Loucy (cell line): ENCODE results near the gene PTGR1.

Experiments used
- H2AFZ ChIP-seq: fragments of 200-600 bp; sonication (generic); 2 replicates; pipeline ENCODE4 v1.6.0; 2016; ENCODE audit warnings: antibody characterized with exemption, mild to moderate bottlenecking, low read length, moderate library complexity
- H3F3A ChIP-seq: fragments of 200-600 bp; 2 replicates; pipeline ENCODE4 v1.6.0; 2016; ENCODE audit warnings: antibody characterized with exemption, low read depth, mild to moderate bottlenecking
- H3K27me3 ChIP-seq: fragments of 200-600 bp; sonication (generic); 2 replicates; pipeline ENCODE4 v1.6.1; 2014; ENCODE audit warnings: low read length, mild to moderate bottlenecking; ENCODE audit not compliant: insufficient read depth, poor library complexity, severe bottlenecking
- H3K36me3 ChIP-seq: fragments of 200-600 bp; sonication (generic); 2 replicates; pipeline ENCODE4 v1.6.1; 2016; ENCODE audit warnings: low read length; ENCODE audit not compliant: insufficient read depth
- H3K4me1 ChIP-seq: fragments of 200-600 bp; sonication (generic); 2 replicates; pipeline ENCODE4 v1.5.1; 2014; ENCODE audit warnings: low read length, mild to moderate bottlenecking; ENCODE audit not compliant: insufficient read depth, poor library complexity, severe bottlenecking
- H3K4me2 ChIP-seq: fragments of 200-600 bp; sonication (generic); 2 replicates; pipeline ENCODE4 v1.6.0; 2014; ENCODE audit warnings: antibody characterized with exemption, low read length, low read depth, mild to moderate bottlenecking; ENCODE audit not compliant: poor library complexity, severe bottlenecking
- H3K4me3 ChIP-seq: fragments of 200-600 bp; sonication (generic); 2 replicates; pipeline ENCODE4 v1.5.1; 2014; ENCODE audit warnings: low read length, mild to moderate bottlenecking, mixed read lengths; ENCODE audit not compliant: poor library complexity, severe bottlenecking
- H3K79me2 ChIP-seq: fragments of 200-600 bp; sonication (generic); 2 replicates; pipeline ENCODE4 v1.6.1; 2014; ENCODE audit warnings: low read length; ENCODE audit not compliant: insufficient read depth
- H3K9ac ChIP-seq: fragments of 200-600 bp; sonication (generic); 2 replicates; pipeline ENCODE4 v1.6.0; 2014; ENCODE audit warnings: mild to moderate bottlenecking, low read depth, low read length, moderate library complexity; ENCODE audit not compliant: poor library complexity, severe bottlenecking
- H3K9me2 ChIP-seq: fragments of 200-600 bp; sonication (generic); replicated peaks from 2 replicates; pipeline ENCODE4 v1.6.1; 2016; ENCODE audit warnings: low read depth, low read length, mixed read lengths
- H3K9me3 ChIP-seq: fragments of 200-600 bp; sonication (generic); 2 replicates; pipeline ENCODE4 v1.6.1; 2014; ENCODE audit warnings: mild to moderate bottlenecking, antibody characterized with exemption, low read length, low read depth; ENCODE audit not compliant: insufficient read depth
- H4K20me1 ChIP-seq: fragments of 200-600 bp; sonication (generic); 2 replicates; pipeline ENCODE4 v1.6.0; 2014; ENCODE audit warnings: antibody characterized with exemption, low read length, mild to moderate bottlenecking; ENCODE audit not compliant: insufficient read depth, poor library complexity, severe bottlenecking
- EZH2phosphoT487 ChIP-seq: fragments of 200-600 bp; IDR thresholded peaks from 2 replicates; pipeline ENCODE4 v1.6.1; 2018; ENCODE audit warnings: antibody characterized with exemption, mild to moderate bottlenecking, moderate library complexity, borderline replicate concordance
- TF ChIP-seq, protein P1 (sequence below): fragments of 200-600 bp; sonication (generic); conservative IDR thresholded peaks from 2 replicates; pipeline ENCODE4 v1.5.1; 2014; ENCODE audit warnings: mild to moderate bottlenecking, antibody characterized with exemption, low read length

The PTGR1 gene

DNA sequence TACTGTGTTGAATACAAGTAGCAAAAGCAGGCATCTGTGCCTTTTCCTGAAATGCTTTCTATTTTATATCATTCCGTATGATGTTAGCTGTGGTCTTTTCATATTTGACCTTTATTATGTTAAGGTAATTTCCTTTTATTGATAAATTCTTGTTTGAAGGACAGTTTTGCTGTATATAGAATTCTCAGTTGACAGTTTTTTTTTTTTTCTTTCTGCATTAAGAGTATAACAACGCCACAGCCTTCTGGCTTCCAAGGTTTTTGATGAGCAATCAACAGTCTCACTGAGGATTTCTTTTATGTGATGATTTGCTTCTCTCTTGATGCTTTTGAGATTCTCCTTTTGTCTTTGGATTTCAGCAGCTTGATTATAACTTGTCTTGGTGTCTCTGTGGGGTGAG, 50.8 kb downstream of the PTGR1 start:
- Histone ChIP-seq H3F3A (no peaks in the 10 kb centered on the region), H3K4me2 (no peak overlapping the region), H3K36me3 (no peaks in the 10 kb centered on the region), H3K9ac (no peak overlapping the region), H3K9me2 (no peaks in the 10 kb centered on the region), H3K9me3 (no peaks in the 10 kb centered on the region; the same call in none of the 2 replicates), H3K79me2 (no peaks in the 10 kb centered on the region), H3K4me3 (no peak overlapping the region), H4K20me1 (no peaks in the 10 kb centered on the region), H2AFZ (no peak overlapping the region), H3K4me1 (no peaks in the 10 kb centered on the region), H3K27me3 (no peaks in the 10 kb centered on the region)
- TF ChIP-seq EZH2phosphoT487, result no peak
- TF ChIP-seq, protein P1, sequence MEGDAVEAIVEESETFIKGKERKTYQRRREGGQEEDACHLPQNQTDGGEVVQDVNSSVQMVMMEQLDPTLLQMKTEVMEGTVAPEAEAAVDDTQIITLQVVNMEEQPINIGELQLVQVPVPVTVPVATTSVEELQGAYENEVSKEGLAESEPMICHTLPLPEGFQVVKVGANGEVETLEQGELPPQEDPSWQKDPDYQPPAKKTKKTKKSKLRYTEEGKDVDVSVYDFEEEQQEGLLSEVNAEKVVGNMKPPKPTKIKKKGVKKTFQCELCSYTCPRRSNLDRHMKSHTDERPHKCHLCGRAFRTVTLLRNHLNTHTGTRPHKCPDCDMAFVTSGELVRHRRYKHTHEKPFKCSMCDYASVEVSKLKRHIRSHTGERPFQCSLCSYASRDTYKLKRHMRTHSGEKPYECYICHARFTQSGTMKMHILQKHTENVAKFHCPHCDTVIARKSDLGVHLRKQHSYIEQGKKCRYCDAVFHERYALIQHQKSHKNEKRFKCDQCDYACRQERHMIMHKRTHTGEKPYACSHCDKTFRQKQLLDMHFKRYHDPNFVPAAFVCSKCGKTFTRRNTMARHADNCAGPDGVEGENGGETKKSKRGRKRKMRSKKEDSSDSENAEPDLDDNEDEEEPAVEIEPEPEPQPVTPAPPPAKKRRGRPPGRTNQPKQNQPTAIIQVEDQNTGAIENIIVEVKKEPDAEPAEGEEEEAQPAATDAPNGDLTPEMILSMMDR, result no peak

DNA sequence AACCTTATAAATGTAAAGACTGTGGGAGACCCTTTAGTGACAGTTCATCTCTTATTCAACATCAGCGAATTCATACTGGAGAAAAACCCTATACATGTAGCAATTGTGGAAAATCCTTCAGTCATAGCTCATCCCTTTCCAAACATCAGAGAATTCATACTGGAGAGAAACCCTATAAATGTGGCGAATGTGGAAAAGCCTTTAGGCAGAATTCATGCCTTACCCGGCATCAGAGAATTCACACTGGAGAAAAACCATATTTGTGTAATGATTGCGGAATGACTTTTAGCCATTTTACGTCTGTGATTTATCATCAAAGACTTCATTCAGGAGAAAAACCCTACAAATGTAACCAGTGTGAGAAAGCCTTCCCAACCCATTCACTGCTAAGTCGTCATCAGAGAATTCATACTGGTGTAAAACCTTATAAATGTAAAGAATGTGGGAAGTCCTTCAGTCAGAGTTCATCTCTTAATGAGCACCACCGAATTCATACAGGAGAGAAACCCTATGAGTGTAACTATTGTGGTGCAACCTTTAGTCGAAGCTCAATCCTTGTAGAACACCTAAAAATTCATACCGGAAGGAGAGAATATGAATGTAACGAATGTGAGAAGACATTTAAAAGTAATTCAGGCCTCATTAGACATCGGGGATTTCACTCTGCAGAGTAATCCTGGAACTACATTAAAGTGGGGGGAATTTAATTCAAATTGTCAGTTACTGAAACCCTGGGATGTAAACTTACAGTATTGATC, 56.8 kb downstream of the PTGR1 start:
- TF ChIP-seq, protein P1, result no peak
- TF ChIP-seq EZH2phosphoT487, result no peak
- H3K79me2 ChIP-seq, result no peaks in the 10 kb centered on the region
- H2AFZ ChIP-seq, result no peak overlapping the region
- peaks cover 31% of the 10 kb centered on the region for H3K9me3 ChIP-seq
- H3K36me3 ChIP-seq, result no peaks in the 10 kb centered on the region
- H4K20me1 ChIP-seq, result no peaks in the 10 kb centered on the region
- H3K27me3 ChIP-seq, result no peaks in the 10 kb centered on the region
- H3F3A ChIP-seq, result no peaks in the 10 kb centered on the region
- H3K4me2 ChIP-seq, result no peak overlapping the region
- no peaks in the 10 kb centered on the region for H3K4me1 ChIP-seq
- H3K9me2 ChIP-seq, result no peaks in the 10 kb centered on the region
- no peak overlapping the region for H3K4me3 ChIP-seq
- H3K9ac ChIP-seq, result no peak overlapping the region

DNA sequence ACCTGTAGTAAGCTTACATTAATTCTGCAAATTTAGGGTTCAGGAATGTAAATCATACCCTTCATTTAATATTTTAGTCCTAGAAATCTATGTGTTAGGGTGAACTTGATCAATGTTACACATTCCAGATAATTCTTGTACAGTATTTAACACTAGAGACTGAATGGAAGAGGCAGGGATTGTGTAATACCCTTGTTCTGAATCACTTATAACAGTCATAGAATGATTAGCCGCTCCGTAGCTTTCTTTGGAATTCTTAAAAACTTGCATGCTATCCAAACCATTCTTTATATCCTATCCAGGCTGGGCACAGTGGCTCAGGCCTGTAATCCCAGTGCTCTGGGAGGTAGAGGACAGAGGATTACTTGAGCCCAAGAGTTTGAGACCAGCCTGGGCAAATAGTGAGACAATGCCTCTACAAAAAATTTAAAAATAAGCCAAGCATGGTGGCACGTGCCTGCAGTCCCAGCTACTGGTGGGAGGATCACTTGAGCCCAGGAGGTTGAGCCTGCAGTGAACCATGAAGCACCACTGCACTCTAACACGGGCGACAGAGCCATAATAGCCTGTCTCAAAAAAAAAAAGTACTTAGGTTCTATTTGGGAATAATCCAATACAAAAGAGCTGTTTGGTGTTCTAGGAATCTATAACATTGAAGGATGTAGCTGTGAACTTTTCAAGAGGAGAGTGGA, 66.2 kb downstream of the PTGR1 start:
- Histone ChIP-seq H3K27me3 (no peaks in the 10 kb centered on the region), H3K79me2 (no peaks in the 10 kb centered on the region), H3K4me1 (no peaks in the 10 kb centered on the region), H3K9ac (no peak overlapping the region), H4K20me1 (no peaks in the 10 kb centered on the region), H2AFZ (no peak overlapping the region), H3K9me2 (no peaks in the 10 kb centered on the region), H3K36me3 (no peaks in the 10 kb centered on the region), H3K4me2 (no peak overlapping the region), H3K9me3 (peaks cover 4% of the 10 kb centered on the region; the same call in 1 of the 2 replicates), H3F3A (no peaks in the 10 kb centered on the region), H3K4me3 (no peak overlapping the region)
- no peak for TF ChIP-seq EZH2phosphoT487
- TF ChIP-seq, protein P1, result no peak
